Large intestine (tissue), 3 donors: ENCODE data around the gene TRMU. TPM values are rescaled to one million over a fixed set of nuclear protein-coding genes. Genes with fewer than 3 reads are reported as not detected.

ENCODE experiments used
- DNase-seq, 2 donors: peaks; one replicate each; pipeline versions ENCODE4 v3.0.0 to v3.0.0-alpha.2; 2013
- H3K27ac ChIP-seq: one replicate; pipeline ENCODE4 v1.5.1; 2013; ENCODE audit warnings: low read length
- H3K27me3 ChIP-seq: 2 replicates; pipeline ENCODE4 v1.6.1; 2013; ENCODE audit warnings: low read length; ENCODE audit not compliant: control insufficient read depth, insufficient read depth
- H3K36me3 ChIP-seq: 2 replicates; pipeline ENCODE4 v1.6.1; 2013; ENCODE audit warnings: low read length; ENCODE audit not compliant: control insufficient read depth, insufficient read depth
- H3K4me1 ChIP-seq: one replicate; pipeline ENCODE4 v1.6.1; 2013; ENCODE audit warnings: low read length; ENCODE audit not compliant: control insufficient read depth, insufficient read depth
- H3K4me3 ChIP-seq: one replicate; pipeline ENCODE4 v1.5.1; 2013; ENCODE audit warnings: low read length
- H3K9me3 ChIP-seq: one replicate; pipeline ENCODE4 v1.6.1; 2013; ENCODE audit warnings: mild to moderate bottlenecking, low read depth, low read length, moderate library complexity; ENCODE audit not compliant: control insufficient read depth
- WGBS: methylation state at CpG from one replicate; pipeline ENCODE4 v1.1.5; 2013; ENCODE audit warnings: low lambda C conversion rate; ENCODE audit not compliant: insufficient coverage; 5-methylcytosine and 5-hydroxymethylcytosine counted together
- polyA plus RNA-seq: library from polyadenylated mRNA; unstranded; fragments of 120-200 nt; gene quantifications from one replicate; pipeline ENCODE4 v1.2.1, GENCODE V29; 2013

The TRMU gene
- polyA plus RNA-seq, 1 donor = 42.3 TPM

DNA sequence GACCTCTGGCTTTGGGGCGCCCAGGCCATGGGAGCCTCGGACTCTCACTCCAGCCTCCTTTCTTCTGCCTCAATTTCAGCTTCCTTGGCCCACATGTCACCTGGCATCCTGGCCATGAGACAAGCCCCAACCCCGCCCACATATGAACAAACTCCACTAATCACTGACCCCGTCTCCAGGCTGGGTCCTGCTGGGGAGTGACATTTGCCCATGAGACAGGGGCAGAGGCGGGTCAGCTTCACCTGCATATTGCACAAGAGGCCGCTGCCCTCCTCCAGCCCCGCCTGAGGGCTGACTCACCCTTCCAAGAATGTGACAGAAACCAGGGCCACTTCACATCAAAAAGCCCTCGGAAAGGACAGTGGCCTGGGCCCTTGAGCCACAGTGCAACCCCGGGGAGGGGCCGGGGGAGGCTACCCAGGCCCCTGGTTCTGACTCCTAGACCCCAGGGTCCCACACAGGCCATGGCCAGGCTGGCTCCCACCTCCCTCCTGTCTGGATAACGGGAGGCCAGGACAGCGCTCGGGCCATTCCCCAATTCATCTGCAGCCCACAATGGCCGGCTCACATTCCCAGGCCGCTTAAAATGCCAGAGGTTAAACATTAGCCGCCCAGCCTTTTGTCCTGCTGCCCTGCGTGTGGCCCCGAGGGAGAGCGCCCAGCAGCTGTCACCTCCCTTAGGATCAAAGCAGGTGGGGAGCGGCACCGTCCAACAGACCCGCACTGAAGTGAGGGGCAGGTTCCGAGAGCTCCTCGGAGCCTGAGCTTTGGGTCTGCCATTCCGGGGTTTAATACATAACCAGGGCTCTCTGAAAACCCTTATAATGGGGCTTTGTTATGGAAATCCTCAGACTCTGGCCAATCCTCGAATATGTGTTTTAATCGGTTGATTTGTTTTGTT, 42.3 kb downstream of the TRMU start:
- Histone ChIP-seq H3K4me1 (peaks cover 37% of the 10 kb centered on the region), H3K36me3 (no peaks in the 10 kb centered on the region), H3K4me3 (no peak overlapping the region), H3K9me3 (peaks cover 21% of the 10 kb centered on the region), H3K27ac (peak overlapping the region; percentile 78), H3K27me3 (no peaks in the 10 kb centered on the region)
- no CpG with 5 or more reads among the region's 27 CpGs for WGBS
- DNase-seq = peak; percentile 88 to 93

DNA sequence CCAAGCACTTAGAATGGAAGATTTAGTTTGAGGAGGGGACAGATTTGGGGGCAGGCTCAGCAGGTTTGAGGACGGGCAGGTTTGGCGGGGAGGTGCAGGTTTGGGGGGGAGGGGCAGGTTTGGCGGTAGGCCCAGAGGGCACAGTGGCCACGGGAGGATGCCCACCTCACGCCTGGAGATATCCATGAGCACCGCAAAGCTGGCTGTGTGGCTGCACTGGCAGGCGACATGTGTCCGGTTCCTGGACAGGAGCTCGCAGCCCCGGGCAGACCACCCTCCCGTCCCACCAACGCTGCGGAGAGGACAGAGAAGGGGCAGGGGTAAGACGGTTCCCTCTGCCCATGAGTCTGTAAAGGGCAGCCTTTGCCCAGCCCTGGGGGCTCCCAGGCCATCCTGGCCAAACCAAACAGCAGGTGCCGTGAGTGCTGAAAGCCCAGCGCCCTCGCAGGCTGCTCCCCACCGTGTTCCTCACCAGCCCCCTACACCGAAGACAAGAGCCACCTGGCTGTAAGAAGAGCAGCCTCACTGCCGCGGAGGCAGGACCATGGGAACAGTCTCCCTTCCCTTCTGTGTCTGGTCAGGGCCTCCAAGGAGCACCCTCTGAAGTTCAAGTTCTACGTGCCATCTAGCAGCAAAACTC, 43.0 kb downstream of the TRMU start:
- no peak overlapping the region for H3K4me3 ChIP-seq
- no peak for DNase-seq
- peaks cover 21% of the 10 kb centered on the region for H3K9me3 ChIP-seq
- no CpG with 5 or more reads among the region's 22 CpGs for WGBS
- H3K36me3 ChIP-seq = no peaks in the 10 kb centered on the region
- H3K27me3 ChIP-seq = no peaks in the 10 kb centered on the region
- H3K27ac ChIP-seq = no peak overlapping the region
- peaks cover 37% of the 10 kb centered on the region for H3K4me1 ChIP-seq

DNA sequence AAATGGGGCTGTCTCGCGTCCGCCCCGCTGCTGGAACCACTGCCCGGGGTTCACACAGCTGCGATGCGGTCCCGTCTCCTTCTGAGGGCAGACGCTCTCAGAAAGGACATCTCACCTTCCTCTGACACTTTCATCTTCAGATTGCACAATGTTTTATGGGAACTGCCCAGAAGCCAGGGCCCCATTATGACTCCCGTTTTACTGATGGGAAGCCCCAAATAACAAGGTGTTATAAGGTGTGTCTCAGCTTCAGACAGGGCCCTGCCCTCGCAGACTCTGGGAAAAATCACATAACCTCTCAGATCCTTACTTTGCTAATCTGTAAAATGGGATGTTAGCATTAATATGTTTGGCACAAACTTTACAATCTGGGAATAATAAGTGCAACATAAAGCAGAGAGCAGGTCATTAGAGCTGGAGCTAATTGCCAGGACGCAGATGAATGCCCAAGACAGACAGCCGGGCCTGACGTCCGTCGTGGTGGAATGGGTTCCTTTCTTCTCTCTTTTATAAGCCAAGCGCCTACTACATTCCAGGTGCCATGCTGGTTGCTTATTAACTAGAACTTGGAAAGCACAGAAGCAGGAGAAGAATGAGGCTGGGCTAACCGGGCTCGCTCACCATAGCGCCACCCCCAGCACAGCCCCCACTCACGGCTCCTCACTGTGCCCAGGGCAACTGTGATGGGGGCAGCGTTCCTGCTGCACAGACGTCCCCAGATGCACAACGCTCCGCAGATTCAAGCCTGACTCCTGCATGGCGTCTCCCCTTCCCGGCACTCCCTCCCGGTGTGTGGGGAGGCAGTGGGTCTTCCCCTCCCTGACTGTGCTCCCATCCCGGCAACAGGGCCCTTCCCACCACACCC, 43.8 kb downstream of the TRMU start:
- no peaks in the 10 kb centered on the region for H3K36me3 ChIP-seq
- WGBS = no CpG with 5 or more reads among the region's 29 CpGs
- DNase-seq = peak; percentile 46 to 75
- H3K9me3 ChIP-seq = peaks cover 22% of the 10 kb centered on the region
- H3K4me3 ChIP-seq = no peak overlapping the region
- no peak overlapping the region for H3K27ac ChIP-seq
- no peaks in the 10 kb centered on the region for H3K27me3 ChIP-seq
- H3K4me1 ChIP-seq = peaks cover 37% of the 10 kb centered on the region

DNA sequence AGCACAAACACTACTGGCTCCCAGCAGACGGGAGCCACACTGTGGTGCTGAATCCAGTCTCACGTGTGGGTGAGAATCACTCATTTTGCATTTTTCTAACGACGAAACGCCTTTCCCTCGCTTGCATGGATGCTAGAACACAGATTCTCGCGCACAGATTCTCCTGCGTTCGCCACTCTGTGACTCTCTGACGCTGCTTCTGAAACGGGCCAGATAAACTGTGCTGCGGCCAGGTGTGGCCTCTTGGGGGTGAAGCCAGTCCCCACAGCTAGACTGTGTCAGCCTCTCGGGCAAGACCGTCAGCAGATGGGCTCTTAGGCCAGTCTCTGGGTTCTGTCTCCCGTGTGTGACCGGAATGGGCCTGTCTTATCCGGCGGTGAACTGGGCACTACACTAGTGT, 44.6 kb downstream of the TRMU start:
- H3K4me3 ChIP-seq = no peak overlapping the region
- H3K27ac ChIP-seq = no peak overlapping the region
- no peaks in the 10 kb centered on the region for H3K27me3 ChIP-seq
- WGBS = no CpG with 5 or more reads among the region's 19 CpGs
- H3K36me3 ChIP-seq = no peaks in the 10 kb centered on the region
- H3K9me3 ChIP-seq = peaks cover 15% of the 10 kb centered on the region
- peaks cover 37% of the 10 kb centered on the region for H3K4me1 ChIP-seq
- no peak for DNase-seq

DNA sequence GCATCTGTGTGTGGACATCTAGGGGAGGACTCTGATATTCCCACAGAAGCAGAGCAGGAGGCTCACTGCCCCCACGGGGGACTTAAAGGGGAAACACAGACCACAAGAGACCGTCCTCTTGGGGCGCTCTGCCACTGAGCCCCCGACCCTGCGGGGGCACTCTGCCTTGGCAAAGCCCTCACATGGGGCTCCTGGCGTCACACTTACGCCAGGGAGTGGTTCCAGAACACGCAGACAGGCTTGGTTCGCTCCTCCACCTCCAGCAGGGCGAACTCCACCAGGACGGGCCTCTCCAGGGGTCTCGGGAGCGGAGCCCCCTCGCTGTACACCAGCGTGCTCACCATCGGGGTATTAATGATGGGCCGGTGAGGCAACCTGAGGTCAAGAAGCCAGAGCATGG, 45.1 kb downstream of the TRMU start:
- Histone ChIP-seq H3K36me3 (no peaks in the 10 kb centered on the region), H3K27ac (no peak overlapping the region), H3K27me3 (no peaks in the 10 kb centered on the region), H3K9me3 (peaks cover 12% of the 10 kb centered on the region), H3K4me1 (peaks cover 37% of the 10 kb centered on the region), H3K4me3 (no peak overlapping the region)
- WGBS = no CpG with 5 or more reads among the region's 17 CpGs
- no peak for DNase-seq

DNA sequence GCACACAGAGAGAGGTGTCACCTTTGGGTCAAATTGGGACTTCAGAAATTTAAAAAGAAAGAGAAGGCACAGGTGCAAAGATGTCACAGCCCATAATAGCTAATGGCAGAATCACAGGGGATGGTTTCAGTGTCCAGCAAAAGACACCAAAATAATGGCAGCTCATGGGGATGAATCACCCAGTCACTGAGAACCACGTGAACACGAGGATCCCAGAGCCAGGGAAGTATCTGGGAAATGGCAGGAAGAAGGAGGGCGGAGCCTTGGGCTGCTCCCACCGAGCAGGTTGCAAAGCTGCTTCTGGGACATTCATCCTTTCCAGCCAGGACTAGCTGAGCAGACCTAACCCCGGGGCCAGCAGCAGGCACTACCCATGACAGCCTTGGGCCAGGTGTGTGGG, 45.6 kb downstream of the TRMU start:
- no peak for DNase-seq
- no CpG with 5 or more reads among the region's 5 CpGs for WGBS
- Histone ChIP-seq H3K27me3 (no peaks in the 10 kb centered on the region), H3K9me3 (peaks cover 11% of the 10 kb centered on the region), H3K4me3 (no peak overlapping the region), H3K36me3 (no peaks in the 10 kb centered on the region), H3K27ac (no peak overlapping the region), H3K4me1 (peaks cover 37% of the 10 kb centered on the region)

DNA sequence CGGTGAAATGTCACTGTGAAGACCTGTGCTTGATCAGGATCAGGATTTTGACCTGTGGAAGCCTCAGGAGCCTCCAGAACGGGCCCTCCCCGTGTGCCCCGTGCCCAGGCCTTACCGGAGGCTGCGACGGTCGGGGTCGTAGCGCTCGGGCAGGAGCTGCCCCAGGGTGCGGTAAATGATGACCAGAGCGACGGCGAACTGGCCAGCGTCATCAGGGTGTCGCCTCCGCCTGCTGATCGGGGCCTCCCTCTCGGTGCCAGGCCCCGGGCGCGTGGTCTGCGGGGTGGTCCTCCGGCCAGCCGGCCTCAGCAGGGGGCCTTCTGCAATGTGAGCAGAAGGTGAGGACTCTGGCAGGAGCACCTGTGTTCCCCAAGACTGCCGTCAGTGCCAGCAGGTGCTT, 46.2 kb downstream of the TRMU start:
- Histone ChIP-seq H3K27ac (no peak overlapping the region), H3K4me3 (no peak overlapping the region), H3K27me3 (no peaks in the 10 kb centered on the region), H3K36me3 (no peaks in the 10 kb centered on the region), H3K4me1 (peaks cover 36% of the 10 kb centered on the region), H3K9me3 (peaks cover 6% of the 10 kb centered on the region)
- 100% methylated on average over 1 of the region's 27 CpGs for WGBS
- no peak for DNase-seq

DNA sequence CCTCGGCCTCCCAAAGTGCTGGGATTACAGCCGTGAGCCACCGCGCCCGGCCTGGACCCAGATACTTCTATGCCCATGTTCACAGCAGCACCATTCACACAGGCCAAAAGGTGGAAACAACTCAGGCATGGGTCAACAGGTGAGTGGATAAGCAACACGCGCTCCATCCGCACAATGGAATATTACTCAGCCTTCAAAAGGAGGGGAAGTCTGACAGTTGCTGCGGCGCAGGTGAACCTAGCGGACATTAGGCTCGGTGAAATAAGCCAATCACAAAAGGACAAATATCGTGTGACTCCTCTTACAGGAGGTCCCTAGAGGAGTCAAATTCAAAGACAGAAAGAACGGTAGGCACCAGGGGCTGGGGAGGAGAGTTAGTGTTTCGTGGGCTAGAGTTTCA, 47.0 kb downstream of the TRMU start:
- Histone ChIP-seq H3K27ac (no peak overlapping the region), H3K36me3 (no peaks in the 10 kb centered on the region), H3K9me3 (peaks cover 3% of the 10 kb centered on the region), H3K4me1 (peaks cover 28% of the 10 kb centered on the region), H3K4me3 (no peak overlapping the region), H3K27me3 (no peaks in the 10 kb centered on the region)
- no peak for DNase-seq
- WGBS = 96% methylated on average over 4 of the region's 15 CpGs

DNA sequence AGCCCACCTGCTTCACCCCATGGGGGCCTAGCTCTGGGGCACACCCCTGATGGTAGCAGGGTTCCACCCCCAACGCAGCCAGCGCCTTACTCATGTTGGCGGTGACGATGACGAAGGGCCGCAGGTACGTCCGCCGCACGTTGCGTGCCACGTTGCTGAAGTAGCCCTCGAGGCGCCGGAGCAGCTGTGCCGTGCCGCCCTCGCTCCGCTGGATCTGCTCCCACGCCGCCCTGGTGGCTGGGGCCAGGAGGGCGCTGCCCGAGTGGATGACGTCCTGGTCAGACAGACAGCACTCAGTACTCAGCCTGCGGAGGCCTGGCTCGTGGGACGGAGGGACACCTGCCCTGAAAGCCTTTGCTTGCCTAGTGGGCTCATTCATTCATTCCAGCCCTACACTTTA, 50.8 kb downstream of the TRMU start:
- no peak for DNase-seq
- H3K4me1 ChIP-seq = no peaks in the 10 kb centered on the region
- no peaks in the 10 kb centered on the region for H3K27me3 ChIP-seq
- no CpG with 5 or more reads among the region's 27 CpGs for WGBS
- no peak overlapping the region for H3K27ac ChIP-seq
- H3K4me3 ChIP-seq = no peak overlapping the region
- H3K9me3 ChIP-seq = peaks cover 3% of the 10 kb centered on the region
- H3K36me3 ChIP-seq = no peaks in the 10 kb centered on the region

DNA sequence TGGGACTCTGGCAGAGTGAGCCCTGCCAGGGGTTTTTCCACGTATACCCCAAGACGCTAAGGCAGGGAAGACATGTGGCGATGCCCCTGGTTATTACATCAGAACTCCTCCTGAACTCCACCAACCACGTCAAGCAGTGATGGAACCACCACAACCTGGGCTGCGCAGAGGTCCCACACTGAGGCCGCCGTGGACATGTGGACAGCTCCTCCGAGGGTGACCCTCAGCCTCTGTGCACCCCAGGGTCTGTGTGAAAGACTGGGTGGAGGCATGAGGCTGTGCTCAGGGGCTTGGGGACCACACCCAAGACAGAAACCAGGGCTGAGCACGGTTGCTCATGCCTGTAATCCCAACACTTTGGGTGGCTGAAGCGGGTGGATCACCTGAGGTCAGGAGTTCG, 52.2 kb downstream of the TRMU start:
- no peaks in the 10 kb centered on the region for H3K4me1 ChIP-seq
- no peak for DNase-seq
- no CpG with 5 or more reads among the region's 11 CpGs for WGBS
- no peak overlapping the region for H3K4me3 ChIP-seq
- H3K9me3 ChIP-seq = peaks cover 7% of the 10 kb centered on the region
- no peak overlapping the region for H3K27ac ChIP-seq
- H3K36me3 ChIP-seq = no peaks in the 10 kb centered on the region
- H3K27me3 ChIP-seq = no peaks in the 10 kb centered on the region
